ENCODE data around the gene CADM3. TPM values are rescaled to one million over a fixed set of nuclear protein-coding genes. Genes with fewer than 3 reads are reported as not detected.

CADM3 gene
- total RNA-seq, 1 experiment from 2014 or later = not detected

DNA sequence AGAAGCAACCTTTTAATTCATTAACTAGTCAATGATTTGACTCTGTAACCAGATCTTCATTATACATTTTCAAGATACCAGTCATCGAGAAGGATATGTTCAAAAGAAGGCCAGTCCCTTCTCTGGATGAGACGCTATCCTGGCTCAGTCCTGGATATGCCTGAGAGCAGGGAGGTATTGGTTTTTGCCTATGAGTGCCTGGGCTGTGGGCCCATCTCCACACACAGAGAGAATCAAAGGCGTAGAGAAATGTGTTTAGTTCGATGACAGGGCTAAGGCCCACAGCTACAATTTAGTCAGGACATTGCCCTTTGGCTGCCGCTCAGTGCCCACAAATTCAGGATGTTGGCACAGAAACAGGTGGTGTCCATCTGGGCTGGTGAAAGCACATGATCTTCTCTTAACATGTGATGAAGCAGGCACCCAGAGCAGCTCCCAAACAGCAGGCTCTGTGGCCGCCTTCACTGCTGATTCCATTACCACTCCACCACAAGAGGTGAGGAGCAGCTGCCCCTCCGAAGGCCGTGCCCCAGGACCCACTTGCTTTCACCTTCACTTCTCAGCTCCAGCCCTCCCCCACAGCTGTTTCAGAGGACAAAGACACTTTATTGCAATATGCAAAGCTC is 58.0 kb downstream of the CADM3 start:
- H3K27ac ChIP-seq = no peak overlapping the region
- H3K27me3 ChIP-seq (replicated peaks) = peaks cover 4% of the 10 kb centered on the region; the same call in 1 of the 2 replicates
- H3K4me1 ChIP-seq (replicated peaks) = no peaks in the 10 kb centered on the region
- no peaks in the 10 kb centered on the region for H3K36me3 ChIP-seq
- H3K4me3 ChIP-seq = no peak overlapping the region
- no peak for DNase-seq (ENCODE audit: low read depth in 1 of 2, low spot score in 2 of 2)
- no peaks in the 10 kb centered on the region for H3K9me3 ChIP-seq (replicated peaks)

DNA sequence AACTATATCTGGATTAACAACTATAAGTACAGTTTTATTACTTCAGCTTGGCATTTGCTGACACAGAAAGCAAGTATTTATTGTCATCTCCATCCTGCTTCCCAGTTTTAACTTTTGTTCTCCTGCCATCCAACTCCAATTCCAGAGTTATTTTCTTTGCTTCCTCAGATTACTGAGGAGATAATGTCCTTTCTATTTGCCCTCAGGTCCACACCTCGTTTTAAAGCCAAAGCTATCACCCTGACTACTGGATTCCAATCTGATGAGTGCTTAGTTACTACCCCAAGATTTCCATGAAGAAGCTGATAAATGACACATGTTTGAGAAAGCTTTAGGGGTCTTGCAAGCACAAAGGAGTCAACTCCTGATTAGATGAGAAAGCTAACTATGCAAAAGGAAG is 58.5 kb downstream of the CADM3 start:
- Histone ChIP-seq H3K36me3 (no peaks in the 10 kb centered on the region), H3K27me3 (replicated peaks) (peaks cover 4% of the 10 kb centered on the region; the same call in 1 of the 2 replicates), H3K4me1 (replicated peaks) (no peaks in the 10 kb centered on the region), H3K9me3 (replicated peaks) (no peaks in the 10 kb centered on the region), H3K4me3 (no peak overlapping the region), H3K27ac (no peak overlapping the region)
- DNase-seq (ENCODE audit: low read depth in 1 of 2, low spot score in 2 of 2) = no peak

DNA sequence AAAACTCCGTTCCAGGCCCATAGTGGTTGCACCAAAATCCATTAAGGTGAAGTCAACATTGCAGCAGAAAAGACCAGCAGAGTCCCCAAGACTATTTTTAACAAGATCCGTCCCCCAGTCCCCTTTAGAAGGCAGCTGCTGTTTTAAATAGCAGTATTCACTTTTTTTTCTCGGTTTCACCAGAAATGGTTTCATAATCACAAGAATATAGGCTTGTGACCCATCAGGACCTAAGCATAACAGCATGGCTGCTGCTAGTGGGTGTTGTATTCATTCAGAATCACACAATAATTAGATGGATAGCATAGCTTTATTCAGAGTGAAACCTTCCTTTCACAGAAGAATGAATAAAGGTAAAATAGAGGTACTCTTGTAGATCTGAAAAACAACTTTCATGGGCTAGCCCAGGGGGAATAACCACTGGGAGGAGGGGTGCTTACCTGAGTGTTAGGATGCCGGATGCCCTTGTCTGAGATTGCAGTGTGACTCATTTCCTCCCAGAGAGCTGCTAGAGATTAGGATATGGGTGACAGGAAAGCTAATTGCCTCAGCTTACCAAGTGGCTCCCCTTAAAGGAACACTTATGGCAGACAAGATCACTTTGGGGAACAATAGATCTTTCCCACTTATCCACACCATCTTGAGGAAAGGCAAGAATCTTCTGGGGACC is 68.3 kb downstream of the CADM3 start:
- Histone ChIP-seq H3K36me3 (no peaks in the 10 kb centered on the region), H3K9me3 (replicated peaks) (no peaks in the 10 kb centered on the region), H3K4me1 (replicated peaks) (no peaks in the 10 kb centered on the region), H3K27me3 (replicated peaks) (no peaks in the 10 kb centered on the region), H3K4me3 (no peak overlapping the region), H3K27ac (no peak overlapping the region)
- no peak for DNase-seq (ENCODE audit: low read depth in 1 of 2, low spot score in 2 of 2)

GRCh38 chr1:159247266-159247665 is 75.9 kb downstream of the CADM3 start:
- H3K27me3 ChIP-seq (replicated peaks) = no peaks in the 10 kb centered on the region
- no peaks in the 10 kb centered on the region for H3K4me1 ChIP-seq (replicated peaks)
- H3K9me3 ChIP-seq (replicated peaks) = no peaks in the 10 kb centered on the region
- H3K4me3 ChIP-seq = no peak overlapping the region
- H3K36me3 ChIP-seq = no peaks in the 10 kb centered on the region
- H3K27ac ChIP-seq = no peak overlapping the region
- no peak for DNase-seq (ENCODE audit: low read depth in 1 of 2, low spot score in 2 of 2)

- Histone ChIP-seq H3K27ac (no peak overlapping the region), H3K36me3 (no peaks in the 10 kb centered on the region), H3K4me1 (replicated peaks) (no peaks in the 10 kb centered on the region), H3K4me3 (no peak overlapping the region), H3K27me3 (replicated peaks) (no peaks in the 10 kb centered on the region), H3K9me3 (replicated peaks) (no peaks in the 10 kb centered on the region)
- DNase-seq (ENCODE audit: low read depth in 1 of 2, low spot score in 2 of 2) = no peak
Observed at GRCh38 chr1:159248311-159248710, 76.9 kb downstream of the CADM3 start.

- no peaks in the 10 kb centered on the region for H3K9me3 ChIP-seq (replicated peaks)
- no peak overlapping the region for H3K4me3 ChIP-seq
- H3K36me3 ChIP-seq = no peaks in the 10 kb centered on the region
- H3K27ac ChIP-seq = no peak overlapping the region
- DNase-seq (ENCODE audit: low read depth in 1 of 2, low spot score in 2 of 2) = no peak
- H3K27me3 ChIP-seq (replicated peaks) = no peaks in the 10 kb centered on the region
- no peaks in the 10 kb centered on the region for H3K4me1 ChIP-seq (replicated peaks)
Observed at GRCh38 chr1:159250638-159251216, 79.3 kb downstream of the CADM3 start.

Other genes starting within 250 kb of the CADM3 start
- not detected in 2 replicates for gene PYHIN1, start 240.1 kb upstream of the CADM3 start, total RNA-seq (2014; rRNA removed; shearing (Covaris generic))
- gene IFI16, start 161.7 kb upstream of the CADM3 start, total RNA-seq (2014; rRNA removed; shearing (Covaris generic)) = 26.1 and 27.1 TPM in 2 replicates
- not detected in 2 replicates for gene AIM2, start 94.8 kb upstream of the CADM3 start, total RNA-seq (2014; rRNA removed; shearing (Covaris generic))
- gene ACKR1, start 33.3 kb downstream of the CADM3 start, total RNA-seq (2014; rRNA removed; shearing (Covaris generic)) = not detected in 2 replicates
- not detected in 2 replicates for gene FCER1A, start 130.7 kb downstream of the CADM3 start, total RNA-seq (2014; rRNA removed; shearing (Covaris generic))

All from SJSA1 (cell line).